B cell (primary cell): ENCODE measurements around the gene AP5S1. TPM values are rescaled to one million over a fixed set of nuclear protein-coding genes. Genes with fewer than 3 reads are reported as not detected.

Experiments
- ATAC-seq: fragments of 200-7000 bp; cut with Tn5 transposase; one replicate; pipeline ENCODE4 v1.10.0; 2021; ENCODE audit warnings: low read depth, mild to moderate bottlenecking, moderate number of reproducible peaks, moderate library complexity
- CTCF ChIA-PET: fragments of 350-600 bp; sonication (Branson Sonifier 250); formaldehyde crosslinking; loops from one replicate; lab custom pipeline; 2021; ENCODE audit warnings: antibody characterized with exemption, inconsistent platforms; lab: Charles Lee
- POLR2A ChIA-PET: fragments of 350-600 bp; sonication (Branson Sonifier 250); formaldehyde crosslinking; loops from one replicate; lab custom pipeline; 2021; ENCODE audit warnings: antibody characterized with exemption; lab: Charles Lee
- DNase-seq: peaks from one replicate; pipeline ENCODE4 v3.0.0; 2013
- H2AFZ ChIP-seq: 2 replicates; pipeline ENCODE4 v1.6.1; 2012; ENCODE audit warnings: mild to moderate bottlenecking, low read depth, low read length; ENCODE audit not compliant: insufficient read depth, poor library complexity, severe bottlenecking
- H3K27ac ChIP-seq, 2 donors: 1 replicate in 1 of 2; 2 replicates in 1 of 2; pipeline ENCODE4 v1.5.1; 2012 to 2013; ENCODE audit warnings: low read length in 2 of 2, mild to moderate bottlenecking in 2 of 2, moderate library complexity in 1 of 2
- H3K27me3 ChIP-seq, 4 experiments: fragments of 200-600 bp in 1 of 4; sonication (generic) in 1 of 4; replicated peaks in 1 of 4; 1 replicate in 2 of 4; 2 replicates in 2 of 4; pipeline versions ENCODE4 v1.6.1 to v1.7.0; 2013 to 2016; ENCODE audit warnings: low read length in 3 of 4, mild to moderate bottlenecking in 2 of 4, mixed read lengths in 1 of 4, moderate library complexity in 1 of 4; ENCODE audit not compliant: insufficient read depth in 4 of 4, control insufficient read depth in 3 of 4; ENCODE audit errors: control extremely low read depth in 1 of 4
- H3K36me3 ChIP-seq, 2 experiments: replicated peaks in 1 of 2; 1 replicate in 1 of 2; 2 replicates in 1 of 2; pipeline versions ENCODE4 v1.6.1 to v1.7.1; 2013; ENCODE audit warnings: low read length in 1 of 2; ENCODE audit not compliant: insufficient read depth in 2 of 2, control insufficient read depth in 1 of 2; ENCODE audit errors: control extremely low read depth in 1 of 2, extremely low read depth in 1 of 2
- H3K4me1 ChIP-seq, 2 donors: fragments of 200-600 bp in 1 of 2; sonication (generic) in 1 of 2; 1 replicate in 1 of 2; 2 replicates in 1 of 2; pipeline versions ENCODE4 v1.5.1 to v1.6.1; 2013 to 2017; ENCODE audit warnings: low read length in 2 of 2; ENCODE audit not compliant: control insufficient read depth in 2 of 2, insufficient read depth in 2 of 2
- H3K4me2 ChIP-seq: replicated peaks from 2 replicates; pipeline ENCODE3; 2012; ENCODE audit warnings: mild to moderate bottlenecking, low read depth, low read length; ENCODE audit not compliant: poor library complexity, severe bottlenecking
- H3K4me3 ChIP-seq, 5 experiments: fragments of 200-600 bp in 1 of 5; sonication (generic) in 1 of 5; 1 replicate in 3 of 5; 2 replicates in 2 of 5; pipeline versions ENCODE4 v1.5.1 to v1.7.0; 2011 to 2016; ENCODE audit warnings: low read length in 4 of 5, mild to moderate bottlenecking in 4 of 5, low read depth in 2 of 5, control low read depth in 1 of 5, moderate library complexity in 1 of 5; ENCODE audit not compliant: insufficient read depth in 1 of 5; ENCODE audit errors: control extremely low read depth in 1 of 5, extremely low read depth in 1 of 5
- H3K79me2 ChIP-seq: fragments of 200-600 bp; sonication (generic); one replicate; pipeline ENCODE4 v1.6.0; 2016; ENCODE audit warnings: low read length; ENCODE audit not compliant: control insufficient read depth, insufficient read depth
- H3K9ac ChIP-seq: fragments of 200-600 bp; sonication (generic); 2 replicates; pipeline ENCODE4 v1.6.1; 2017; ENCODE audit warnings: mild to moderate bottlenecking, low read length, moderate library complexity
- H3K9me3 ChIP-seq, 3 donors: one replicate each; pipeline versions ENCODE4 v1.6.1 to v1.7.1; 2013; ENCODE audit warnings: low read length in 2 of 3; ENCODE audit not compliant: control insufficient read depth in 2 of 3, insufficient read depth in 1 of 3; ENCODE audit errors: control extremely low read depth in 1 of 3
- H4K20me1 ChIP-seq: 2 replicates; pipeline ENCODE4 v1.6.0; 2012; ENCODE audit warnings: mild to moderate bottlenecking, low read length; ENCODE audit not compliant: insufficient read depth, control insufficient read depth, poor library complexity, severe bottlenecking
- H3K27ac Mint-ChIP-seq: one replicate; pipeline ENCODE4 v1.8.0; 2021; ENCODE audit warnings: mixed read lengths
- H3K27me3 Mint-ChIP-seq: one replicate; pipeline ENCODE4 v1.8.0; 2021; ENCODE audit warnings: mixed read lengths
- H3K4me1 Mint-ChIP-seq: one replicate; pipeline ENCODE4 v1.8.0; 2021; ENCODE audit warnings: mixed read lengths
- H3K4me3 Mint-ChIP-seq: one replicate; pipeline ENCODE4 v1.8.0; 2021; ENCODE audit warnings: mixed read lengths
- H3K9me3 Mint-ChIP-seq: one replicate; pipeline ENCODE4 v1.8.0; 2022; ENCODE audit warnings: mixed read lengths; ENCODE audit not compliant: insufficient read depth
- EZH2 ChIP-seq: IDR thresholded peaks from 2 replicates; pipeline ENCODE4 v1.6.1; 2012; ENCODE audit warnings: borderline replicate concordance, low read depth, mild to moderate bottlenecking, moderate library complexity, low read length; ENCODE audit not compliant: insufficient read depth, poor library complexity, severe bottlenecking
- WGBS: methylation state at CpG from one replicate; pipeline ENCODE4 v1.1.5; 2013; ENCODE audit warnings: missing lambda C conversion rate; ENCODE audit not compliant: insufficient coverage; 5-methylcytosine and 5-hydroxymethylcytosine counted together
- intact Hi-C: fragments of 100-400 bp; cut with micrococcal nuclease; formaldehyde crosslinking; loops from one replicate; pipeline ENCODE4 v1.10.0; 2022
- polyA plus RNA-seq: library from polyadenylated mRNA; depleted of rRNA; stranded (reverse); fragments of >200 nt; gene quantifications from 2 replicates; pipeline ENCODE4 v1.2.3, GENCODE V29; 2012
- total RNA-seq, 2 donors: library from RNA; stranded (reverse); fragments of 120-200 nt in 1 of 2; gene quantifications; 1 replicate in 1 of 2; 2 replicates in 1 of 2; pipeline versions ENCODE4 v1.2.3 to v1.2.4, GENCODE V29; 2013 to 2022
- TF ChIP-seq, protein P1 (sequence below): fragments of 200-600 bp; IDR thresholded peaks from one replicate; pipeline ENCODE4 v1.8.0; 2022; ENCODE audit warnings: antibody characterized with exemption, mild to moderate bottlenecking

AP5S1 gene
- total and polyA plus RNA-seq, 2 donors (not counting 1 experiment from before 2014, with no cell fraction given), result 9.2 to 12.6 TPM

DNA sequence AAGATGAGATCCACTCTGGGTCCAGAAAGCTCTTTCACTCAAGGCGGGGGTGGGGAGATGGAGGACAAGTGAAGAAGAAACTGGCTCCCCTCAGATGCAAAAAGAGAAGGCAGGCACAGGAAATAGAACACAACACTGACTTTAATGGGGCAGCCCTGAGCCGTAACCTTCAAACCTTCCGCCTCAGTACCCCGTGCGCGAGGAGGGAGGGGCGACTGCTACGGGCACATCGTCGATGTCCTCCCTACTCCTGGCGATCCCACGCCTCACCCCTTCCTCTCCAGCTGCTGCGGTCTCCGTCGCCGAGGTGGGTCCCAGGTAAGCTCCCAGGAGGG, 43.0 kb upstream of the AP5S1 start:
- CTCF ChIA-PET, result interaction anchor here (1.7 to 5.1 kb wide), 3 partner anchors 9 to 78 kb away, joined by 5 to 38 read pairs (median 9); partner anchors contain the start of genes ADISSP and CENPB

DNA sequence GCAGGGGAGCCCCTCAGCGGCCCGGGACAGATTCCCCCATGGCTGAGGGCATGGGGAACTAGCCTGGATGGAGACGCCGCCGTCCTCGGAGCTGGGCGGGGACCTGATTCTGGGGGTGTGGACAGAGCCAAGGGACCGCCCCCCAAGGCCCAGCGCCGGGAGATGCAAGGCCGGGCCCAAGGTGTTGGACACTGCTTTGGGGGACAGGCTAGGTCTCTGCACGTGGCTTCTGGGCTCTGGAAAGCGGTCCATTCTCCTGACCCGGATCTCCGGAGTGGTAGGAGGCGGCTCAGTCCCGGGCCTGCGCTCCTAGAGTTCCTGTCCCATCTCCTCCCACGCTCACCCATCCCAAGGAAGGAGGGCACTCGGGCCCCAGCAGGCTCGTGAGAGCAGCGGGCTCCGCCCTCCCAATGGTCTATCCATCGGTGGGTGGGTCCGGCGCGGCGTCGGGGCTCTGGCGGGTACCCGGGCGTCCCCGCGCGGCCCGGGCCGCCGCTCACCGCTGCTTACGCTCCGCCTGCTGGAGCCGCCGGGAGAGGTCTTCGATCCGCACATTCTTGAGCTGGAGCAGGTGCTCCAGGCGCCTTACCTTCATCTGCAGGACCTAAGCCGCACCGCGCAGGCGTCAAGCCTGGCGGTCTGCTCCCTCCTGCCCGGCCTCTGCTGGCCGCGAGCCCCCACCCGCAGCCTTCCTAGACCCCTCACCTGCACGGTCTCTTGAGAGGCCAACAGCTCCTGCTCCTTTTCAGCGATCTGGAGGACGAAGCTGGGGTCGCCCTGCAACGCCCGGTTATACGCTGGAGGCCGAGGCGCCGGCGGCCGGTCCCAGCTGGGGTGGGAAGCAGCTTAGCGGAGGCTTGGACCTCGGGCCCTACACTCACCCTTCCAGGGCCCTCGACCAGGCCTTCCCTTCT, 42.4 kb upstream of the AP5S1 start:
- WGBS, result 4% methylated on average over 70 of the region's 70 CpGs
- TF ChIP-seq, protein P1, sequence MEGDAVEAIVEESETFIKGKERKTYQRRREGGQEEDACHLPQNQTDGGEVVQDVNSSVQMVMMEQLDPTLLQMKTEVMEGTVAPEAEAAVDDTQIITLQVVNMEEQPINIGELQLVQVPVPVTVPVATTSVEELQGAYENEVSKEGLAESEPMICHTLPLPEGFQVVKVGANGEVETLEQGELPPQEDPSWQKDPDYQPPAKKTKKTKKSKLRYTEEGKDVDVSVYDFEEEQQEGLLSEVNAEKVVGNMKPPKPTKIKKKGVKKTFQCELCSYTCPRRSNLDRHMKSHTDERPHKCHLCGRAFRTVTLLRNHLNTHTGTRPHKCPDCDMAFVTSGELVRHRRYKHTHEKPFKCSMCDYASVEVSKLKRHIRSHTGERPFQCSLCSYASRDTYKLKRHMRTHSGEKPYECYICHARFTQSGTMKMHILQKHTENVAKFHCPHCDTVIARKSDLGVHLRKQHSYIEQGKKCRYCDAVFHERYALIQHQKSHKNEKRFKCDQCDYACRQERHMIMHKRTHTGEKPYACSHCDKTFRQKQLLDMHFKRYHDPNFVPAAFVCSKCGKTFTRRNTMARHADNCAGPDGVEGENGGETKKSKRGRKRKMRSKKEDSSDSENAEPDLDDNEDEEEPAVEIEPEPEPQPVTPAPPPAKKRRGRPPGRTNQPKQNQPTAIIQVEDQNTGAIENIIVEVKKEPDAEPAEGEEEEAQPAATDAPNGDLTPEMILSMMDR, result no peak
- TF ChIP-seq EZH2, result peak; percentile 57
- ChIA-PET POLR2A (interaction anchor here (1.3 to 2.0 kb wide), 2 partner anchors 10 to 43 kb away, joined by 3 to 18 read pairs; partner anchors contain the start of genes ADISSP and AP5S1), CTCF (interaction anchor here (0.8 to 5.1 kb wide), 5 partner anchors 8 to 77 kb away, joined by 3 to 38 read pairs (median 5); partner anchors contain the start of genes ADISSP and CENPB)
- intact Hi-C loops, result loop anchor here (1.0 kb wide), 1 partner anchor 11 kb away; the partner anchor contains the start of gene ADISSP
- DNase-seq (peak; percentile 49), ATAC-seq (peak; percentile 75)
- Mint-ChIP-seq H3K27ac (peak overlapping the region; percentile 82), H3K4me1 (peaks cover 38% of the 10 kb centered on the region), H3K4me3 (peak overlapping the region; percentile 90), H3K9me3 (no peaks in the 10 kb centered on the region), H3K27me3 (no peaks in the 10 kb centered on the region)
- H3K27ac ChIP-seq, result peak overlapping the region in 1 of 2 donors; percentile 13
- peaks cover 29 to 36% of the 10 kb centered on the region in 2 donors for H3K4me1 ChIP-seq
- H3K4me2 ChIP-seq, result peak overlapping the region; percentile 99
- H4K20me1 ChIP-seq, result no peaks in the 10 kb centered on the region
- H3K27me3 ChIP-seq, result peaks cover 0 to 15% (median 4%) of the 10 kb centered on the region in 4 experiments
- H3K4me3 ChIP-seq, result peak overlapping the region; percentile 28 to 75 (median 66)
- H3K36me3 ChIP-seq, result no peaks in the 10 kb centered on the region
- H3K9ac ChIP-seq, result peak overlapping the region; percentile 75
- H3K9me3 ChIP-seq, result no peaks in the 10 kb centered on the region
- peak overlapping the region; percentile 98 for H2AFZ ChIP-seq
- H3K79me2 ChIP-seq, result no peaks in the 10 kb centered on the region

More for the DNA sequence above, 43.0 kb upstream of the AP5S1 start:
- POLR2A ChIA-PET, result interaction anchor here (1.3 to 2.0 kb wide), 2 partner anchors 9 to 43 kb away, joined by 3 to 18 read pairs; partner anchors contain the start of genes ADISSP and AP5S1
- no peaks in the 10 kb centered on the region for H3K9me3 Mint-ChIP-seq
- H3K27me3 Mint-ChIP-seq, result no peaks in the 10 kb centered on the region
- ATAC-seq (peak; percentile 53), DNase-seq (peak; percentile 64)
- H3K27ac Mint-ChIP-seq, result peak overlapping the region; percentile 82
- H3K4me1 Mint-ChIP-seq, result peaks cover 38% of the 10 kb centered on the region
- TF ChIP-seq EZH2, result no peak
- no peaks in the 10 kb centered on the region for H4K20me1 ChIP-seq
- peak overlapping the region; percentile 90 for H3K4me3 Mint-ChIP-seq
- 6% methylated on average over 16 of the region's 16 CpGs for WGBS
- intact Hi-C loops, result loop anchor here (1.0 kb wide), 1 partner anchor 10 kb away; the partner anchor contains the start of gene ADISSP
- peak overlapping the region; percentile 99 for H3K4me2 ChIP-seq
- peaks cover 0 to under 1% (median 0%) of the 10 kb centered on the region in 3 donors for H3K9me3 ChIP-seq
- H2AFZ ChIP-seq, result peak overlapping the region; percentile 98
- peaks cover 29 to 36% of the 10 kb centered on the region in 2 donors for H3K4me1 ChIP-seq
- H3K36me3 ChIP-seq, result no peaks in the 10 kb centered on the region
- H3K27ac ChIP-seq, result peak overlapping the region in 1 of 2 donors; percentile 13
- peak overlapping the region; percentile 75 for H3K9ac ChIP-seq
- no peaks in the 10 kb centered on the region for H3K79me2 ChIP-seq
- H3K27me3 ChIP-seq, result peaks cover 0 to 15% (median 4%) of the 10 kb centered on the region in 4 experiments
- peak overlapping the region in 4 of 5 experiments; percentile 66 to 75 (median 66) for H3K4me3 ChIP-seq
